Lower lobe of right lung (tissue), 2 donors: ENCODE measurements around the gene RABL2B. TPM values are rescaled to one million over a fixed set of nuclear protein-coding genes. Genes with fewer than 3 reads are reported as not detected.

Experiments used
- ATAC-seq, 2 donors: fragments of 200-7000 bp; cut with Tn5 transposase; one replicate each; pipeline ENCODE4 v1.9.1; 2020 to 2022; ENCODE audit warnings: mild to moderate bottlenecking in 2 of 2, moderate library complexity in 2 of 2
- DNase-seq: peaks from one replicate; pipeline ENCODE4 v3.0.0-alpha.2; 2020
- H3K27ac ChIP-seq: fragments of 200-600 bp; one replicate; pipeline ENCODE4 v1.8.0; 2022
- H3K27me3 ChIP-seq: fragments of 200-600 bp; one replicate; pipeline ENCODE4 v1.8.0; 2022; ENCODE audit warnings: low read depth
- H3K36me3 ChIP-seq: fragments of 200-600 bp; one replicate; pipeline ENCODE4 v1.8.0; 2022; ENCODE audit warnings: mild to moderate bottlenecking
- H3K4me1 ChIP-seq: fragments of 200-600 bp; one replicate; pipeline ENCODE4 v1.8.0; 2022
- H3K4me3 ChIP-seq: fragments of 200-600 bp; one replicate; pipeline ENCODE4 v1.8.0; 2022; ENCODE audit warnings: mild to moderate bottlenecking
- H3K9me3 ChIP-seq: fragments of 200-600 bp; one replicate; pipeline ENCODE4 v1.8.0; 2022
- CTCF ChIP-seq: fragments of 200-600 bp; IDR thresholded peaks from one replicate; pipeline ENCODE4 v1.8.0; 2022; ENCODE audit warnings: antibody characterized with exemption, mild to moderate bottlenecking
- intact Hi-C: fragments of 100-400 bp; cut with DNase I; formaldehyde crosslinking; loops from one replicate; pipeline ENCODE4 v1.11.0; 2022
- total RNA-seq: library from RNA; stranded (reverse); fragmentation: NEBNext Ultra II Directional; extraction: Animal tissue kit (Norgen Biotek cat#: 25700); gene quantifications from one replicate; pipeline ENCODE4 v1.2.1, GENCODE V29; 2021
- donor health status: DM: no; HTN: yes; CAD: no; lungs with severe emphysema.

Gene RABL2B
- total RNA-seq, 1 donor from 2014 or later = 46.3 TPM

DNA sequence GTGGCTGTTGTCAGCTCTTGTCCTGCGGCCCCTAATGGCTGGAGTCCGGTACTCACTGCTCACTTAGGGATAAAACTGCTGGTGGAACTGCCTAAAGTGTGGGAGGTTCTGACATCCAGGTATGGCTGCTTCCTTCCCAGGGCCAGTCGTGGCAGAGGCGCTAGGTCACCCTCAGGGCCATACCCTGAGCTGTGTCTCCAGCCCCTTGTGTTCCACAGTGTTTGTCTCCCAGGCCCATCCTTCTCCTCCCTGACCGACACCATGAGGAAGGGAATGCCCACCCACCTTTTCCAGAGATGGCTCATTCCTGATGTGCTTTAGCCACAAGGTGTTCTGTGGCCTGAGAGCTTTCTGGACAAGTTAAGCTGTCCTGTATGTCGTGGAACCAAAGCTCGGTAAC lies 57.8 kb downstream of the RABL2B start:
- intact Hi-C loops = no loop called here
- peaks cover 31% of the 10 kb centered on the region for H3K4me1 ChIP-seq
- peaks cover 18% of the 10 kb centered on the region for H3K27me3 ChIP-seq
- H3K9me3 ChIP-seq = no peaks in the 10 kb centered on the region
- no peak overlapping the region for H3K27ac ChIP-seq
- ATAC-seq (no peak), DNase-seq (no peak)
- no peak overlapping the region for H3K4me3 ChIP-seq
- peaks cover 25% of the 10 kb centered on the region for H3K36me3 ChIP-seq
- no peak for TF ChIP-seq CTCF

GRCh38 chr22:50724616-50725015 lies 58.8 kb downstream of the RABL2B start:
- Histone ChIP-seq H3K4me3 (no peak overlapping the region), H3K36me3 (peaks cover 27% of the 10 kb centered on the region), H3K27ac (no peak overlapping the region), H3K27me3 (peaks cover 18% of the 10 kb centered on the region), H3K4me1 (peaks cover 31% of the 10 kb centered on the region), H3K9me3 (no peaks in the 10 kb centered on the region)
- ATAC-seq (no peak), DNase-seq (no peak)
- TF ChIP-seq CTCF = no peak
- intact Hi-C loops = no loop called here

DNA sequence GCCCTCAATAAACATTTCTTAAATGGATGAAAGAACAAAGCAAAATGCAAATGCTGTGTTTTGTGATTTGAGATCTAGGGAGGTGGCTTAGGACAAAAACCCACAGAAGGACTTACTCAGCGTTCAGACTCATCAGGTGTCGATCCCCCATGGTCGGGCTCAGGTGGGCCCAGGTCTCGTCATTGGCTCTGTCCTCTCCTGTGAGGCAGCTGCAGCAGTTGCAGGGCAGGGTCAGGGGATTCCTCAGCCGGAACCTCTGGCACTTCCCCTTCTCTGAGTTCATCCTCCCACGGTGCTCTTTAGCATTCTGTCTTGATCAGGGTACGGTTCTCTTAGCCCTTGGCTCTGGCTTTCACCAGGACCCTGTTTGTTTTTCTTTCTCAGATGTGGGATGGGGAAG lies 59.4 kb downstream of the RABL2B start:
- Histone ChIP-seq H3K9me3 (no peaks in the 10 kb centered on the region), H3K4me1 (peaks cover 31% of the 10 kb centered on the region), H3K36me3 (peaks cover 29% of the 10 kb centered on the region), H3K4me3 (no peak overlapping the region), H3K27ac (no peak overlapping the region), H3K27me3 (peaks cover 18% of the 10 kb centered on the region)
- ATAC-seq (no peak), DNase-seq (no peak)
- intact Hi-C loops = no loop called here
- TF ChIP-seq CTCF = no peak

DNA sequence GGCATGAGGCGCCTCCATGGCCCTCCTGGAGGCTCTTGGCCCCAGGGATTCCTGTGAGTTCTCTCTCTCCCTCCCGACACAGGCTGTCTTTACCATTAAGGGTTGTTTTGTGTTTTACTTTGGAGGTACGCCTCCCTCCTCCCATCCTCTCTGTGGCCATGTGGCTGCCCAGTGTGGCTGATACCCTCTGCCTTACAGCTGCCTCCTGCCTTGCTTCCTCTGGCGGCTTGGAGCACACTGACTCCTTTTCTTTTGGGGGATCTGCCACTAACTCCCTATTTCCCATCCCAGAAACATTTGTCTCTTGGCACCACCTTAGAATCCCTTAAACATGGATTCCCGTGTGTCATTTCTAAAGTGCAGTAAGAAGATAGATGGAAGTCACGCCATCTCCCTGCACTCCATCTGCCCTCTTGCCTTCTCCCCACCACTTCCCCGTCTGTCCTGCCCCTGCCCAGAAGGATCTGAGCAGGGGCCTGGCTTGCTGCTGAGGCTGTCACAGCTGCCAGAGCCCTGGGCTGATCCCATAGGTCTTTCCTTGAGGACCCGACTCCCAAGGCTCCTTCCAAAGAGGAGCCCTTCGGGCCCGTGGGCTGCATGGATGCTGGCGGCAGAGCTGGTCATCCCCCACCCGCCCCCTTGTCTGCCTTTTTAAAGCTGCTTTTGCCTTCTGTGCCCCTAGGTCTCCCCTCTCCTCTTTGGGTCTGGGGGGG lies 60.6 kb downstream of the RABL2B start:
- ATAC-seq = no peak
- TF ChIP-seq CTCF = no peak
- intact Hi-C loops = no loop called here
- no peaks in the 10 kb centered on the region for H3K9me3 ChIP-seq
- H3K4me3 ChIP-seq = no peak overlapping the region
- peaks cover 18% of the 10 kb centered on the region for H3K27me3 ChIP-seq
- peaks cover 31% of the 10 kb centered on the region for H3K4me1 ChIP-seq
- H3K27ac ChIP-seq = no peak overlapping the region
- no peak for DNase-seq
- peaks cover 31% of the 10 kb centered on the region for H3K36me3 ChIP-seq

- H3K4me3 ChIP-seq = no peak overlapping the region
- DNase-seq (no peak), ATAC-seq (no peak)
- TF ChIP-seq CTCF = no peak
- peaks cover 31% of the 10 kb centered on the region for H3K4me1 ChIP-seq
- intact Hi-C loops = no loop called here
- H3K36me3 ChIP-seq = peaks cover 31% of the 10 kb centered on the region
- H3K27ac ChIP-seq = no peak overlapping the region
- H3K9me3 ChIP-seq = no peaks in the 10 kb centered on the region
- peaks cover 18% of the 10 kb centered on the region for H3K27me3 ChIP-seq
These were observed 61.3 kb downstream of the RABL2B start for GRCh38 chr22:50722048-50722701.
